ENCODE measurements around the gene P2RX1. TPM values are rescaled to one million over a fixed set of nuclear protein-coding genes. Genes with fewer than 3 reads are reported as not detected.

P2RX1 gene
- not detected in 2 replicates for total RNA-seq
- long read RNA-seq = 0 reads

- DNase-seq (ENCODE audit: extremely low spot score, unreplicated experiment) = no peak
- TF ChIP-seq, protein P1, sequence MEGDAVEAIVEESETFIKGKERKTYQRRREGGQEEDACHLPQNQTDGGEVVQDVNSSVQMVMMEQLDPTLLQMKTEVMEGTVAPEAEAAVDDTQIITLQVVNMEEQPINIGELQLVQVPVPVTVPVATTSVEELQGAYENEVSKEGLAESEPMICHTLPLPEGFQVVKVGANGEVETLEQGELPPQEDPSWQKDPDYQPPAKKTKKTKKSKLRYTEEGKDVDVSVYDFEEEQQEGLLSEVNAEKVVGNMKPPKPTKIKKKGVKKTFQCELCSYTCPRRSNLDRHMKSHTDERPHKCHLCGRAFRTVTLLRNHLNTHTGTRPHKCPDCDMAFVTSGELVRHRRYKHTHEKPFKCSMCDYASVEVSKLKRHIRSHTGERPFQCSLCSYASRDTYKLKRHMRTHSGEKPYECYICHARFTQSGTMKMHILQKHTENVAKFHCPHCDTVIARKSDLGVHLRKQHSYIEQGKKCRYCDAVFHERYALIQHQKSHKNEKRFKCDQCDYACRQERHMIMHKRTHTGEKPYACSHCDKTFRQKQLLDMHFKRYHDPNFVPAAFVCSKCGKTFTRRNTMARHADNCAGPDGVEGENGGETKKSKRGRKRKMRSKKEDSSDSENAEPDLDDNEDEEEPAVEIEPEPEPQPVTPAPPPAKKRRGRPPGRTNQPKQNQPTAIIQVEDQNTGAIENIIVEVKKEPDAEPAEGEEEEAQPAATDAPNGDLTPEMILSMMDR (IDR thresholded peaks at IDR 0.05) = no peak
- H3K9me3 Mint-ChIP-seq (ENCODE audit: unreplicated experiment) = no peaks in the 10 kb centered on the region
- no peaks in the 10 kb centered on the region for H3K36me3 Mint-ChIP-seq (ENCODE audit: unreplicated experiment)
- H3K27ac Mint-ChIP-seq (ENCODE audit: unreplicated experiment) = no peak within 1 kb of the TSS
- H3K27me3 Mint-ChIP-seq (ENCODE audit: unreplicated experiment) = peaks cover 9% of the 10 kb centered on the region
- no peak within 1 kb of the TSS for H3K4me3 Mint-ChIP-seq (ENCODE audit: unreplicated experiment)
- no peaks in the 10 kb centered on the region for H3K4me1 Mint-ChIP-seq (ENCODE audit: unreplicated experiment)
Measured at GRCh38 chr17:3915995-3916696, at the start of gene P2RX1. Gene P2RX1 (minus strand): TSS chr17:3916465. CDS start chr17:3916225, 240 bp downstream.

GRCh38 chr17:3965118-3965800 lies 49.0 kb upstream of the P2RX1 start:
- no peaks in the 10 kb centered on the region for H3K36me3 Mint-ChIP-seq (ENCODE audit: unreplicated experiment)
- H3K4me3 Mint-ChIP-seq (ENCODE audit: unreplicated experiment) = peak overlapping the region; percentile 44
- no peak for DNase-seq (ENCODE audit: extremely low spot score, unreplicated experiment)
- TF ChIP-seq, protein P1 (IDR thresholded peaks at IDR 0.05) = no peak
- peaks cover 20% of the 10 kb centered on the region for H3K4me1 Mint-ChIP-seq (ENCODE audit: unreplicated experiment)
- no peak overlapping the region for H3K27ac Mint-ChIP-seq (ENCODE audit: unreplicated experiment)
- H3K27me3 Mint-ChIP-seq (ENCODE audit: unreplicated experiment) = peaks cover 47% of the 10 kb centered on the region
- no peaks in the 10 kb centered on the region for H3K9me3 Mint-ChIP-seq (ENCODE audit: unreplicated experiment)

DNA sequence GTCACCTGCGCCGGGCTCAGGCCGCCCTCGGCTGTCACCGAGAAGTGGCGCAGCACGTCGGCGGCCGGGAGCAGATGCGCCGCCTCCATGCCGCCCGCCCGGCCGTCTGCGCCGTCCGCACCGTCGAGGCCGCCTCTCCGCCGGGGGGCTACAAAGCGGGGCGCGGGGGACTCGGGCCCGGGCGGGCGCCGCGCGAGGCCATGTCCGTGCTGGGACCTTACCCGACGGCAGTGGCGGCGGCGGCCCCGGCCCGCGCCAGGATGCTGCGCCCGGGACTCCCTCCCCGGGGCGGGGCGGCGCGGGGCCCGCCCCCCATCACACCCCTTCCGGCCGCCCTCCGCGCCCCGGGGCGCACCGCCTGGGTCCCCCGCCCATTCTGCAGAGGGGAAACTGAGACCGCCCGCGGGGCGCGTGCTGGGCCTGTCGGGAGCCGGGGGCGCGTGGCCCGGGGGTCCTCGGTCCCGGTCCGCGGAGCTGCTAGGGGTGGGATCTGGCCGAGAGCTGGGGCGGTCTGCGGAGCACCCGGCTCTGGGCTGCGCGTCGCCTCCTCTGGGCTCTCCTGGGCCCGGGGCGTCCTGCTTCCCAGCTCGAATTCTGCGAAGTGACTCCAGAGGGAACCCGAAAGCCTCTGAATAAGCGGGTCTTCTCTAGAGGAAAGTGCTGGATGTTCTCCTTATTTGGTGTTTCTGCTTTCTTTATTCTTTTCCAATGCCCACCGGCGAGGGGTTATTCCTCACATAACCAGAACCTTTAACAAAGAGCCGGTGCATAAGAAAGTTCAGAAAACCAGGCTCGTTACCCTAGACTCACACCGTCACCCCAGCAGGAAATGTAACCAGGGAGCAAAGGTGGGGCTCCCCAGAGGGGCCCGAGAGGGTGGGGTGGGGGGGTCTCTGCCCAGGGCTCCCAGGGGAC lies 48.2 kb upstream of the P2RX1 start, which contains the start of gene ATP2A3:
Gene ATP2A3, minus strand, starts transcription at position 235 of the 915 bp plus-strand sequence. Its CDS starts 146 bp downstream, at position 89.
- DNase-seq (ENCODE audit: extremely low spot score, unreplicated experiment) = no peak

GRCh38 chr17:3963237-3964201 lies 47.3 kb upstream of the P2RX1 start:
- Mint-ChIP-seq H3K36me3 (ENCODE audit: unreplicated experiment) (no peaks in the 10 kb centered on the region), H3K4me3 (ENCODE audit: unreplicated experiment) (peak overlapping the region; percentile 29), H3K27me3 (ENCODE audit: unreplicated experiment) (peaks cover 41% of the 10 kb centered on the region), H3K4me1 (ENCODE audit: unreplicated experiment) (peaks cover 25% of the 10 kb centered on the region), H3K27ac (ENCODE audit: unreplicated experiment) (no peak overlapping the region), H3K9me3 (ENCODE audit: unreplicated experiment) (no peaks in the 10 kb centered on the region)
- TF ChIP-seq, protein P1 (IDR thresholded peaks at IDR 0.05) = no peak
- DNase-seq (ENCODE audit: extremely low spot score, unreplicated experiment) = no peak

More for the DNA sequence above, 48.2 kb upstream of the P2RX1 start, which contains the start of gene ATP2A3:
- no peaks in the 10 kb centered on the region for H3K36me3 Mint-ChIP-seq (ENCODE audit: unreplicated experiment)
- no peak within 1 kb of the TSS for H3K27ac Mint-ChIP-seq (ENCODE audit: unreplicated experiment)
- H3K4me1 Mint-ChIP-seq (ENCODE audit: unreplicated experiment) = peaks cover 20% of the 10 kb centered on the region
- TF ChIP-seq, protein P1 (IDR thresholded peaks at IDR 0.05) = no peak
- no peaks in the 10 kb centered on the region for H3K9me3 Mint-ChIP-seq (ENCODE audit: unreplicated experiment)
- peaks cover 47% of the 10 kb centered on the region for H3K27me3 Mint-ChIP-seq (ENCODE audit: unreplicated experiment)
- H3K4me3 Mint-ChIP-seq (ENCODE audit: unreplicated experiment) = peak within 1 kb of the TSS; percentile 63

Measured in osteocyte (in vitro differentiated cells).